ENCODE measurements around the gene LDLRAD4.

The LDLRAD4 gene

DNA sequence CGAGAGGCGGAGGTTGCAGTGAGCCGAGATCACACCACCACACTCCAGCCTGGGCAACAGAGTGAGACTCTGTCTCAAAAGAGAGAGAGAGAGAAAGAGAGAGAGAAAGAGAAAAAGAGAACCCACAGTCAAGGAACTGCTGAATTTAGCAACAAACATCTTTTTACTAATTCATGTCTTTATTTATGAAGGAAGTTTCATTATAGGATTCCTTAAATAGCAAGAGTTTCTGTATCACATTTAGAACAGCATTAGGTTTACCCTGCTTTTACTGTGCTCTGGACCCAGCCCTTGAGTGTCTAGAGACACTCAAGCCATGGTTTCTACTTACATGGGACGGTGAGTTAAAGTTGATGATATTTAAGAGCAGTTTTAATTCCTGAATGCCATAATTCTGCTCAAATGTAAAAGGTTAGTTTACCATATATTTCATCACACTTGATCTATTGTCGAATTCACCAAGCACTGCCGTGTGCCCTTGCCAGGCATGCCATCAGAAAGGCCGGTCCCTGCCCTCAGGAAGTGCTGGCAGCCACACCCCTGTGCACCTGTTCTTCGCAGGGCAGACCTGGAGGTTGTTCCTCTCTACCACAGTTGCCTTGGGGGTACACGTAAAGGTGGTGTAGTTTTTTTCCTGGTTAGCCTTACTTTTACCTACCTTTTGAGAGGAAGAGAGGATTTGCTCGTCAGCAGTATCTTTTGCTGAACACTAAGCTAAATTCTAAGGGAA is 153.3 kb downstream of the LDLRAD4 start:
- no peak for DNase-seq (ENCODE audit: low spot score)

DNA sequence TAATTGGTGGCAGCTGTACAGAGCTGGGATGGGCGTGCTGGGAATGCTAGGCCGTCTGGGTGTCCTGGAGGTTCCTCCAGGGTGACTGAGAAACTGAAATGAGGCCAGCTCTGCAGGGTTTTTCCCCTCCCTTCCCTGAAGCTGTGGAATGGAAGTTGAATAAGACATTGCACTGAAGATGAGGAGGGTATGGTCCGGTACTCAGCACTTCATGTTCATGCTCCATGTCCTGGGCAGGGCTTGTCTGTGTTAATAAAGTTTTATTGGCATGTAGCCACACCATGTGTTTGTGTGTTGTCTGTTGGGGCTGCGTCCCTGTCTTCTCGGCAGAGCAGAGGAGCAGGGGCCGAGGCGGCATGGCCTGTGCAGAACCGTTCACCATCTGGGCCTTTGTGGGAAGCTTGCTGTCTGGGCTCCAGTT is 154.0 kb downstream of the LDLRAD4 start:
- peak; percentile 53 for DNase-seq (ENCODE audit: low spot score)

DNA sequence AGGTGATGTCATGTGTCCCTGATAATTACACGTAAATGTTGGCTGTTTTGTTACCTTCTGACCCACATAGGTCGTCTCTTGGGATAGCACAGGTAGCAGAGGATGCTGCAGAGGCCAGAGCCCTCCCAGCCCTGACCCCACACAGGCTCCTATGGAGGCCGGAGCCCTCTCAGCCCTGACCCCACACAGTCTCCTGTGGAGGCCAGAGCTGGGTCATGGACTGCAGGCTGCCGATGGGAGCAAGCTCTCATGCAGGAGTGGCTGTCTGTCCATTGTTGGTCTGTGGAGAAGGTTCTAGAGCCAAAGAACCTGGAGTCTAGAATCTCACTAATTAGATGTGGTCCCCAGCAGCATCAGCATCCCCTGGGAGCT is 155.5 kb downstream of the LDLRAD4 start:
- DNase-seq (ENCODE audit: low spot score), result no peak

DNA sequence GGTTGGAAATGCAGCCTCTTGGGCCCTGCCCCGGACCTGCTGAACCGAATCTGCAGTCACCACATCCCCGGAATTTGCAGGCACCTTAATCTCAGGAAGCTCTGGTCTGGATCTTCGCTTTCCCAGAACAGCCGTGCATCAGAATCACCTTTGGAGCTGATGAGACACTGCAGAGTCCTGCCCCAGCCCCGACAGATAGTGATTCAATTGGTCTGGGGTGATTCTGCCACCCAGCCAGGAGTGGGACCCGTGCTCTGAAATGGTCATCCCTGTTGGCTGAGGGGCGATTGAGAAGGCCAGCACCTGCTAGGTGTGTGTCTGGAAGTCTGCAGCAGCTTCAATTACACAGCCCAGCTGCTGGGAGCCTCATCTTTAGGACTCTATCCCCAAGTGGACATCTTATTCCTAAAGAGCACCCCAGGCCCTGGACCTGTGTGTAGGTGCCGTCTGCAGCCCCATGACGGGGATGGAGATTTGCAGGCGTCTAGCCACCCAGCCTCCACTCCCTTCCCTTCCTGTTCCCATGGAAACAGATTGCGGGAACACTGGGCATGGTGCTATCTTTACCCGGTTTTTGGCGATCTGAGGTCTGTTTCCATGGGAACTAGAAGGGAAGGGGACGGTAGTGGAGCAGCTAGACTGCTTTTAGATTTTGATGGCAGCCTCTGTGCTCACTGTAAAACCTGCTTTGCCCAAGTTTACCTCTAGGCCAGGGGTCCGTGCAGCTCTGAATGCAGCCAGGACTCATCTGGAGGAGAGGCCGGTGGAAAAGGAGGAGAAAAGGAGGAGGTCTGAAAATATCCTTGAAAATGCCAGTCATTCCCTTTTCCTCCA is 156.1 kb downstream of the LDLRAD4 start:
- no peak for DNase-seq (ENCODE audit: low spot score)

DNA sequence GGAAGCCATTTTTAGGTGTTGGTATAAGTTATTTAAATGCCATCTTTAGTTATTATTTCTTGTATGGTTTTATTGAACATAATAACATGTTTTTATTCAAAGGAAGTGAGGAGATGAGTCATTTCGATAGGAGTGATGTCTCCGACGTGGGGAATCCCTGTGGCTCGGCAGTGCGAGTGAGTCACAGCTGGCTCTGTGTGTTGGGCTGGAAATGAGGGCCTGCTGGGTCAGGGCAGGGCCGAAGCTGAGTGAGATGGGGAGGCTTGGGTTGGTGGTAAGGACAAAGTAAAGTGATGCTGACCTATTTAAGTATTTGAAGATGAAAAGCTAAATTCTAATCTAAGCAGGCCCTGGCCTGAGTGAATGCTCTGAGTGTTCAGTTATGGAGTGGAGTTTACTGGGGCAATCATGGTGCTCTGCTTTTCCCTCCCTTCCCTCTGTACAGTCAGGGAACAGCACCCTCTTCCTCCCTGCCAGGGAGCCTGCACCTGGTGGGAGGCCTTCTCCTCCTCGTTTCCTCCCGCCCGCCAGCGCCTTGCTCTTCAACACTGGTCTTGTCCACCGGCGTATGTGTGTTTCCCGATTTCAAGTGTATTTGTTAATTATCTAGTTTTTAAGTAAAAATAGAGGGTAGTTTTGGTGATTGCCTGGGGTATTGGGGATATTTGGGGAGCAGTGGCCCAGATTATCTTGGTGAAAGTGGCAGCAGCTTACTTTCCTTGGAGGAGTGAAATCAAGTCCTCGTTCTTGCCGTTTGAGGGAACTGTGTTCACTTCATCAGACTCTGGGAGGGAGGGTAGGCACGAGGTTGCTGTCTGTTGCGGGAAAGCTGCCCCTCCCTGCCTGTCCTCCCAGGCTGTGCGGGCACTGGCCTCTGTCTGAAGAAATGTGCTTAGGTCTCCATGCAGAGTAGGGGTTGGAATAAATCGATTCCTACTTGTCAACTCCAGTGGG is 157.0 kb downstream of the LDLRAD4 start:
- peak; percentile 94 for DNase-seq (ENCODE audit: low spot score)

DNA sequence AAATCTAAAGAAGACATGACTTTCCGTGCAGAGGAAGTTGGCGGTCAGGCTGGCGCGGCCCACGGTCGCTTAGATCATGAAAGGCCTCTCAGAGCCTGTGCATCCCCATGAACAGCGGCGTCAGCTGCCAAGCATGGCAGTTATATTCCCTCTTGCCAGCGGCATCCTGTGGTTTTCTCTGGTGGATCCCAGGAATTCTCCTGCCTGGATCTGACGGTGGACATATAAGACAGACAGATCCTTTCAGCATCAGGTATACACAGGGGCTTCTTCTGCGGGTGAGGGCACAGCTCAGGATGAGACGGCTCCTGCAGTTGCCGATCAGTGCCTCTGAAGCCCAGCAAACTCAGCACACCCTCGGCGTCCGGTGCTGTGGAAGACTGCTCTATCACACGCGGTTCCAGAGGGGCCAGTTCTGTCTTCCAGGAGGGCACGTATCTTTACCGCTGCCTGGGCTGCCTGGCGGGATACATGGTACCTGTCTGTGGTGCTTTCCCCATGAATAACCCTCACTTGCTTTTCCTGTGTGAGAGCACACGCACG is 157.8 kb downstream of the LDLRAD4 start:
- no peak for DNase-seq (ENCODE audit: low spot score)

DNA sequence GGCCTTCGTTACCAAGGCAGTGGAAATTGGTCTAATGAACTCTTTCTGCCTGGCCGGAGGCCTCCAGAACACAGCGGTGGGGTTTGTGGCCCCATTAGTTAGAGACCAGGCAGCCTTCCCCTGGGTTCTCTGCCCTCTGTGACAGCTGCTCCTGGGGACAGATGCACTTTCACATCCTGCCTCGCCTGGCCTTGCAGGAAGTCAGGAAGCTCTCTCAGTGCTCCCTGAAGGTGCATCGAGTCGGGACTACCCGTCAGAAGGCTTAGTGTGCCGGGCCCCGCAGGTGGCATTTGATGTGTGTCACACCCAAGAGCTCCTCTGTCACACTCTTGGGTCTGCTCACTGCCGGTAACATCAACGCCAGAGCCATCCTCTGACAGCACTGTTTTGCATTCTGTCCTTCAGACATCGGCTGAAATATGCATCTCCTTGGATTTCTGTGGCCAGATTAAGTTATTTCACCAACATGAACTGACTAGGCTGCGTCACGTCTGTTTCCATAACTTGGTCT is 158.3 kb downstream of the LDLRAD4 start:
- DNase-seq (ENCODE audit: low spot score), result no peak

DNA sequence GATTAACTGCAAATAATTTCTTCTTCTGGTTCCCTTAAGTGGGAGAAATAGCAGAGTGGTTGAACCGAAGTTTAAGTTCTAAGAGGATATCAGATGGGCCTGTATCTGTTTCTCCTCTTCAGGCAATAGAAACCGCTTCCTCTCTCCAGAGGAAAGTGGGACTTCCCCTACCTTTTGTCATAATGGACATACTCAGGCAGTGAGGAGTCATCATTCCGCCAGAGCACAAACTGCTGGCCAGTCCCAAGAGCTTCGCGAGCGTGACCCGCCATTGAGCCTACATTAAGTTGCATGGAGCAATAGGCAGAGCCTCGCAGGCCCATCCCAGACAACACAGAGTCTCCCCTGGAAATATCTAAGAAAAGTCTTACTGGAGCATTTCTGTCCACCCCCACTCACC is 158.9 kb downstream of the LDLRAD4 start:
- DNase-seq (ENCODE audit: low spot score), result no peak

DNA sequence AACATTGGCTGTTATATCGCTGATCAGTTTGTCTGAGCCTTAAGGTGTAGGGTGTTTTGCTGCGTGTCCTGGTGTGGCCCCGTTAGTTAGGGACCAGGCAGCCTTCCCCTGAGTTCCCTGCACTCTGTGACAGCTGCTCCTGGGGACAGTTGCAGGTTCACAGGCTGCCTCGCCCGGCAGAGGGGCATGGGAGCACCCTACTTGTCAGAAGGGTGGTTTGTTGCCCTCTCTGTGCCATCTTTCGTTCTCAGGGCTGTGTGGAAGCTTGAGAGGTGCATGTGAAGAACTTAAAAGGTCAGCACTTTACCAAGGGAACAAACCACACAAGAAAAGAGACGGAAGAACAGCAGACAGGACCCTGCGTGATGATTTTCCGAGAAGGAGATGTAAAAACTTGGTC is 159.6 kb downstream of the LDLRAD4 start:
- DNase-seq (ENCODE audit: low spot score), result no peak

DNA sequence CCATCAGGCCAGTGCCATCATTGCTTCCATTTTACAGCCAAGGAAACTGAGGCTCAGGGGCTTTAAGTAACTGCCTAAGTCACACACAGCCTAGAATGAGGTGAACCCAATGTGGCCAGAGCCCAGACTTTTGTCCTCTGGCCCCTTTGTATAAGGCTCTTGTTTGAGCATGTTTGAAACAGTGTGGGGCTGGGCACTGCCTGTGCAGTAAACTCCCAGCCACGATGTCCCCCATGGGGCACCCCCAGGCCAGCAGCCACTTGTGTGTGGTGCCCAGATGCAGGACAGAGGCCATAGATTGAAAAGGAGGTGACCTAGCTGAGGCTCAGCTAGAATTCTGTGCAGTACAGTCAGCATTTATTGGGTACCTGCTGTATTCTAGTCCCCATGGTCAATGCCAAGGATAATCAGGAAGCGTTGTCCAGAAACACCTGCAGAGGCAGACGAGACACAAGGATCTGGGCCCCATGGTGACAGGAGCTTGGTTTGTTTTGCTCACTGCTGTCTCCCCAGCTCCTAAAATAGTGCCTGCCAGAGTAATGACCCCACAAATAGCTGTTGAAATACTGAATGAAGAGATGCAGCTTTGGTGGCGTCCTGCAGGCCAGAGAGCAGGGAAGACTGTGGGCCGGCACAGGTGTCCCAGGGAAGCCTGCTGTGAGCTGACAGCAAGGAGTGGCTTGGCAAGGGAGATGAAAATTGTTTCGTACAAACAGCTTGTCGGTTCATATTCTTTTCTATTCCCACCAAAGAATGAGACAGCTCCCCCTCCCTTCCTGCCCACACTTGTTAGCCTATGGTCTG is 160.7 kb downstream of the LDLRAD4 start:
- no peak for DNase-seq (ENCODE audit: low spot score)

DNA sequence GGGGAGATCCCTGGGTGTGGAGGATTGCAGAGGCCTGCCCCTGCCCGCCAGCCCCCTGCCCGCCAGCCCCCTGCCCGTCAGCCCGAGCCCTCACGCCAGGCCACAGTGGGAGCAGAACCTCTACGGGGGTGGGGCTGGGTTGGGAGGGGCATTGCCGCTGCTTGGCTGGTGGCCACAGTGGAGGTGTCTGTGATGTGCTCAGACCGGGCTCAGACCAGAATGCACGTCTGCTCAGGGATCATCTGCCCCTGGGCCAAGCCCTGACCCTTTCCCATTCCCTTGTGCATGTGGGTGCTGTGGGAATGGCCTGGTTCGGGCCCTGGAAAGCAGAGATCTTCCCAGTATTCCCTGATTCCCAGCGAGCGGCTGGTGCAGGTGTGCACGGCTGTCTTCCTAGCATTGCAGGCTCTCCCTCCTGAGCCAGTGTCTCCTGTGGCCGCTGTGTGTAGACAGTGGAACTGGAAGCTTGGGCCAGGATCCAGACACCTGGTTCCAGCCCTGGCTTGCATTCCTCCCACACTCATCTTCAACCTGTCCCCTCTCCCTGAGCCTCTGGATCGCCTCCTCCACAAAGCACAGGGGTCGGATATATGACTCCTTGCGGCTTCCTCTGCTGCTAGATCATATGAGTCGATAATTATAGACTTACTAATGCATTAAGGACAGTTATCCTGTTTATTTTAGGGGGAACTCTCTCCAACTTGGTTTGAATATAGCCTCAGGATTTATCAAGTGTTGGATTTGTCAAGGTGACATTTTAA is 161.6 kb downstream of the LDLRAD4 start:
- no peak for DNase-seq (ENCODE audit: low spot score)

DNA sequence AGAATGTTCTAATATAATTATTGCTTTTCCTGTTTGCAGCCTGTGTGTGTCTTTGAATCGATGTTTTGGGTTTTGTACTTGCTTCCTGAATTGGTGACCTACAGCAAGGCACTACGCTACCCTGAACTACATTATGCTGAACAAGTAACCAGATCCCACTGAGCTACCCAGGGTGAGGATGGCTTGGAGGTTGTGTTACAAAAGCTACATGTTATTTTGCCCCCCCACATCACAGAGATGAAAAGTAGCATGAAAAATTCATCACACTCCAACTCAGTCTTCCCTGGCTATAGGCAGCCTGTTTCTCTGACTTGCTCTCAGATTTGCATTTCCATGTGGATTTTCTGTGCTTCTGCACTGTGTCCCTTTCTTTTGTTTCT is 162.1 kb downstream of the LDLRAD4 start:
- DNase-seq (ENCODE audit: low spot score), result no peak

DNA sequence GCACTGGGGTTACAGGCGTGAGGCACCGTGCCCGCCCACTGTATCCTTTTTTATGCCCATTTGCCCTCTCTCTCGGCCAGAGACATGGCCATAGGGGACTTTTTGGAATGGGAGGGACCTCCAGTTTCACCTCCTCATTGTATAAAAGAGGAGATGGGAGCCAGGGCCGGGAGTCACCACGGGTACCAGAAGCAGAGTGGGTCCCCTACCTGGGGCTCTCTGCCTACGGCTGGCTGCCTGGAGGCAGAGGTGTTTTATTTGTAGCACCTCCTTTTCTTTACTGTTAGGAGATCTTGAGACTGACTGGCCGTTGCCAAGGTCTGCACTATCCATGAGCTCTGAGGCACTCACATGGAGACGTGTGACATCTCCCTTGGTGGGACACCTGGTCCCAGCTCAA is 162.8 kb downstream of the LDLRAD4 start:
- no peak for DNase-seq (ENCODE audit: low spot score)

DNA sequence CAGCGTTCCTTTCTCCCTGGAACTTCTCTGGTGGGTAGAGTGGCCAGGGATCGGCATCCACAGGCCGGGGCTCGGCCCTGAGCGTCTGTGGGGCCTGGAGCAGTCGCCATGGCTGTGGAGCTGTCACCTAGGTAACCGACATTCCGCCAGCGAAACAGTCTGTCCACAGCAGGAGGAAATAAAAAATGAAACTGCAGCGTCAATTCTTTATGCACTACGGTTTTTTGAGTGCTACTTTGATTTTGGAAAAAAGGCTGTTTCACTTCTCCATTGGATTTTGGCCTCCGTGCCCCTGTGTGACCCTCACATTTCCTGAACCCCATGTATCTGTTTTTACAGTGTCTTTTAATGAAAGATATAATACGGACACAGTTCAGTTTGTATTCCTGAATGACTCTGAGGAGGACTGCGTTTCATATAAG is 163.4 kb downstream of the LDLRAD4 start:
- peak; percentile 90 for DNase-seq (ENCODE audit: low spot score)

DNA sequence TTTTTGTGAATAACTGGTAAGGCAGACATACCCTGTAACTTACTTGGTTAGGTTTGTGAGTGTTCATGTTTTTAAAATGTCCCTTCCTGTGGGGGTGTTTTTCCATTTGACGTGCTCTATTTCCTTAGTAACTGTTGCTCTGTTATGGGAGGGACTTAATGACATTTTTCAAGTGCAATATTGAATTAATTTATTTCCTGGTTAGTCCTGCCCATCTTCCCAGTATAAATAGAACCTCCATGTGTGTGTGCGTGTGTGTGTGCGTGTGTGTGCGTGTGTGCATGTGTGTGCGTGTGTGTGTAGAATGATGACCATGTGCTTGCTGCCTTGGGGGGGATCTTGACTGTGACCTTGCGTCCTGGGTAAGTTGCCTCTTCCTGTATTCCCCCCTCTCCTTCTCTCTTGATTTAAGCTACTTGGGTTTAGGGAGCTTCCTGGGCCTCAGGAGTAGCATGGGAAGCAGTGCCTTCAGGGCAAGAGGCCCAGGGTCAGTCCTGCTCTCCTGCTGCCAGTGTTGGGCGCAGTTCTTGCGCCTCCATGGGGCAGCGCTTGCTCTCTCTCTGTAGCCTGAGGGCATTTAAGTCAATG is 163.9 kb downstream of the LDLRAD4 start:
- DNase-seq (ENCODE audit: low spot score), result peak; percentile 82

DNA sequence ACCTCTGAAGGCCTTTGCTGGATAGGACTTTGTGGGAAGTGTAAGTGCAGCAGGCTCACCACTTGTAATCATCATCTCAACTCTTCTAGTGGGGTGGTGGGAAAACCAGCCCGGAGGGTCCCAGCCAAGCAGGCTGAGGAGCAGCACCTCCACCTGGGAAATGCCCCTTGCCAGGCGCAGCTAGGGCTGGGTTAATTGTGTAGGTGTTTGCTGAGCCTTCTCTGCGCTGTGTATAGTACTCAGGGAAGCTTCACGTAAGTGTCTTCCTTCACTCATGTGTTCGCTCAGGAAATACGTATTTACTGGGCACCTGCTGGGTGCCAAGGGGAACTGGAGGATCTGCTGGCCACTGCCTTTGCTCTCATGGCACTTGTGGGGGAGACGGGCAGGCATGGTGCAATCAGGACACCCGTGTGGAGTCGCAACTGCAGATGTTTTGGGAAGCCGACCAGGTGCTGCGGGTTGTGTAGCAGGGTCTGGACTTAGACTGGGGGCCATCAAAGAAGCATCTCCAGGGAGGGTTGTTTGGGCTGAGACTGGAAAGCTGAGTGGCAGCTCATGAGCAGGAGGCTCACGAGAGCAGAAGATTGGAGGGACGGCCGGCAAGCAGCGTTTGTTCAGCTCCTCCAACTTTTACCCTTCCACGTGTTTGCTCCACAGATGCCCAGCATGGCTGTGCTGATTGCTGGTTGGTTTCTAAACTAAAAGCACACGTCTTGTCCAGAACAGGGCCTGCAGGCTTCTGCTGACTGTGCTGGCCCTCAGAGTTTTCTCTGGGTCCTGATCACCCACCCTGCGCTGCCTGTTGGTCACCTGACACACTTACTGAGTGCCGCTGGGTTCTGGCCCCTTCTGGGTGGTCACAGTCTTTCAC is 164.6 kb downstream of the LDLRAD4 start:
- no peak for DNase-seq (ENCODE audit: low spot score)

DNA sequence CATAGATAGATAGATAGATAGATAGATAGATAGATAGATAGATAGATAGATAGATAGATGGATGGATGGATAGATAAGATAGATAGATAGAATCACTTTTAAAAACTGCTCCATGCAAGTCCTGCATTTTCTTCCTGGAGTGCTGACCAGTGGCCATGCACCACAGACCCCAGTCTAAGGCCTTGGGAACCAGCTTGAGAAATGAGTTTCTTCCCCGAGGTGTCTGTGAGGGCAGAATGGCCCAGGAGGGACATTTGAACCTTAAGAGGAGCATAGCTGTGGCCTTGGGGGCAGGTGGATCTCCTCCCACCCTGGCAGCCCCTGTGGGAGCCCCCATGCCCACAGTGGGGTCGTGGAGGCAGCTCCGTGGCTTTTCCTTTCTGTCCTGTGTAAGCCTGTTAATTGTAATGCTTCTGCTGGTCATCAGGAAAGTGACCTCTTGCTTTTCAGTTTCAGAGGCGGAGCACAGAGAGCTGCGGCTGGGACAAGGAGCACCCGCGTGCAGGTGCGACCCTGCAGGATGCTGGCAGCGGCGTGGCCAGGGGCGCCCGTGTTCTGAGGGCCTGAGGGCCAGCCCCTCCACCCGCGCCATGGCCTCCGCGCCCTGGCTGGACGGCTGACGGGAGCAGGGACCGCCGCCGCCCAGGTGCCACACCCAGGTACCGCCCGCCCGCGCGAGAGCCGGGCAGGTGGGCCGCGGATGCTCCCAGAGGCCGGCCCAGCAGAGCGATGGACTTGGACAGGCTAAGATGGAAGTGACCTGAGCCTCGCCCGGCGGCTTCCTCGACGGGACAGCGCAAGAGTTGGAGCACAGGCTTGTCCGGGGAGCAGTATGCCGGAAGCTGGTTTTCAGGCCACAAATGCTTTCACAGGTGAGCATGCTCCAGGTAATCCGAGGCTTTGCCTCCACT is 168.6 kb downstream of the LDLRAD4 start:
- DNase-seq (ENCODE audit: low spot score), result no peak
